HG02588 (cell line): ENCODE measurements around the gene RTKN.
"Not testable (repeated sequence)": the region's sequence is repeated elsewhere in the genome, so short reads cannot be mapped to it uniquely, and the experiment has no call there.

Experiments used
- ATAC-seq: cut with Tn5 transposase; IDR thresholded peaks from one replicate; pipeline ENCODE4 v1.9.1; 2021; ENCODE audit warnings: mild to moderate bottlenecking, moderate library complexity; ENCODE audit not compliant: unreplicated experiment

RTKN gene

DNA sequence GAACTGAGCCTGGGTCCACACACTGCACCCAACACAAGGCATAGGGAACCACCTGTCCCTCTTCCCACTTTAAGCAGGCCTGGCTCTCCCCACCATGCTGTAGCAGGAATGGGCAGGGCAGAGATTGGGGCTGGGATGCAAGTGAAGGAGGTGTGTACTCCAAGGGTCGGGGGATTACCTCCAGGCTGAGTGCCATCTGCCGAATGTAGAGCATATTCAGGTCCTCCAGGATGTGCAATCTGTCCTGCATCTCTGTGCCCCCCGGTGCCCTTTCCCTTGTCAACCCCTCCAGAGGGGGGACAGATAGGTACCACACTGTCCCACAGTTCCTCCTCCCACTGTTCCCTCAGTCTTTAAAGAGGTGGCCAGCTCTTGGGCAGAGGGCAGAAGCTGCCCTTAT lies 2.4 kb downstream of the RTKN start:
- no peak for ATAC-seq

DNA sequence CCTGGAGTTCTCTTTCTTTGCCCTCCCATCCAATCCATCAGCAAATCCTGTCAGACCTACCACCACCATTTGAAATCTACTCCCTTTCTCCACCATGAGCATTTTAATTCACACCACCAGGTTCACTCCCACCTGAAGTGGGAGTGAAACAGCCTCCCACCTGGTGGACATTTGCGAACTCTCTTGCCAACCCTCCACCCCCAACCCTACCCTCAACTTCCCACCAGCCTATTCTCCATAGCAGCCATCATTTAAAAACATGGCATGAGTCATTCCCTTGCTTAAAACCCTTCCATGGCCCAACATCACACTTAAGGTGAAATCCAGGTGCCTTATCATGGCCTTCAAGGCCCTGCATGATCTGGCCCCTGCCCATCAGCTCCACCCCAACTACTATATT lies 3.5 kb downstream of the RTKN start:
- ATAC-seq, result no peak

- ATAC-seq, result no peak
Observed at GRCh38 chr2:74436848-74437695, 4.7 kb downstream of the RTKN start.

GRCh38 chr2:74436111-74436805 lies 5.5 kb downstream of the RTKN start:
- no peak for ATAC-seq

GRCh38 chr2:74430502-74430901 lies 11.2 kb downstream of the RTKN start:
- ATAC-seq, result no peak

- no peak for ATAC-seq
Observed at GRCh38 chr2:74429487-74430451, 12.0 kb downstream of the RTKN start.

DNA sequence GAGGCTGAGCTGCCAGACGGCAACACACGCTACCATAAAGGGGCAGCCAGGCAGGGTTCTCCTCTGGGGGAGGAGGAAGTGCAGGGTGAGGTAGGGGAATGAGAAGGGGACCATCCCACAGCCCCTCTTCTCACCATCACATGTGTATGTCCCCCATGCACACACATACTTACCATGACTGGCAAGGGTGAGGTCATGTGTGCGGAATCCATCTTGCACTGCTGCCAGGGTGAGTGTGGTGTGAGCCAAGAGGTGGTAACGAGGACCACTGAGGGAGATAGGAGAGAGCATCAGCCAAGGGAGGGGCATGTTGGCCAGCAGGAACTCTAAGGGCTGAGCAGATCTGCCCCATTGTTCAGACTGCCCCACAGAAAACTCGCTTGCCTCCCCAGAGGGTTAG lies 13.1 kb downstream of the RTKN start:
- no peak for ATAC-seq

GRCh38 chr2:74427551-74427950 lies 14.2 kb downstream of the RTKN start:
- ATAC-seq, result no peak

DNA sequence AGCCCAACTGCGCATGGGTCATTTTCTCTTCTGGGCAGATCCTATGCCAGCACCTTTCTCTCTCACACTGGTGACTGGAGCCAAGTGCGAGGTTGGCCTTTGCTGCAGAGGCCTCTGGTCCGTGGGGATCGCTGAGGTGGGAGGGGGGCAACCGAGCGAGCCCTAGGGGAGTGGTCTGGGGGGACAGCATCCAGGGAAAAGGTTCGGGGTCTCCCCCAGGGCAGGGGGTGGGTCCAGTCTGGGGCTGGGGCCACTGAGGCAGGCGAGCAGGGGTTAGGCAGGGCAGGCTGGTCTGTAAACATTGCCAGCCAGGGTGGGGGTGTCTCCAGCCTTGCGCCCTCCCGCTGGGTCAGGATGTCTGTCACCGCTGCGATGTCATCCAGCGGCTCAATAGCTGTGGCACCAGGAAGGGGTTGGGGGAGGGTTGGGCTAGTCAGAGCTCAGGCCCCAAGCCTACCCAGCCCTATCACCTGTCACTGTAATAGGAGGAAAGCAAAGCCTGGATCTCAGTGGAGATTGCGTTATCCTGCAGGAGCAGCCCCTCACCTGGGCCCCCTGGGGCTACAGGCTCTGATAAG lies 15.5 kb downstream of the RTKN start:
- ATAC-seq, result no peak

DNA sequence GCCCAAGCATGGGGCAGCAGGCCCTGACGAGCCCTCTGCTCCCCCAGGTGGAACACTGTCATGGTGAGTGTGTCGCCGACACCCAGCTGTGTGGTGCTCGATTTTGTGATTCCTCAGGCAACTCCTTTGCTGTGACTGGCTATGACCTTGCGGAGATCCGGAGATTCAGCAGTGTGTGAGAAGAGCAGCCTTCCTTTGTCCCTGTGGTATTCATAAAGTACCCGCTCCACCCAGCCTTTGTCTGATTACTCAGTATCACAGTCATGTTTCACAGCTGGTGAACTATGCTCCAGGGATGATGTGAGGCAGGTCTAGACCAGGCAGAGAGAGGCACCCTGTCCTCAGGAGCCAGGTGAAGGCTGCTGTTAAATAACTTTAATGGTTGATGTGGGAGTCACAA lies 16.2 kb downstream of the RTKN start:
- no peak for ATAC-seq

DNA sequence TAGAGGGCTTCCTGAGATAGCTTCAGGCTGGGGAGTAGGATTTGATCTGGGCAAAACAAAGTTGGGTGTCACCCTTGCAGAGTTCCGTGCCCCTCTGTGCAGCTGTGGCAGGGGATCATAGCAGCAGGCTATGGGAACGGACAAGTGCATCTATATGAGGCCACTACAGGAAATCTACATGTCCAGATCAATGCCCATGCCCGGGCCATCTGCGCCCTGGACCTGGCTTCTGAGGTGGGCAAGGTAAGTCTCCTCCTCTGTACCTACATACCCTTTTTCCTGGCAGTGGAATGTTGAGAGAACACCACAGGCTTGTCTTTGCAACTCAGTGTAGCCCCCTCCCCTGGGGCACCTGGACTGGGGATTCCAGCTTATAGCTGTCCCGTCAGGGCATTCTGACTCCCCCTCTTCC lies 16.7 kb downstream of the RTKN start:
- no peak for ATAC-seq

DNA sequence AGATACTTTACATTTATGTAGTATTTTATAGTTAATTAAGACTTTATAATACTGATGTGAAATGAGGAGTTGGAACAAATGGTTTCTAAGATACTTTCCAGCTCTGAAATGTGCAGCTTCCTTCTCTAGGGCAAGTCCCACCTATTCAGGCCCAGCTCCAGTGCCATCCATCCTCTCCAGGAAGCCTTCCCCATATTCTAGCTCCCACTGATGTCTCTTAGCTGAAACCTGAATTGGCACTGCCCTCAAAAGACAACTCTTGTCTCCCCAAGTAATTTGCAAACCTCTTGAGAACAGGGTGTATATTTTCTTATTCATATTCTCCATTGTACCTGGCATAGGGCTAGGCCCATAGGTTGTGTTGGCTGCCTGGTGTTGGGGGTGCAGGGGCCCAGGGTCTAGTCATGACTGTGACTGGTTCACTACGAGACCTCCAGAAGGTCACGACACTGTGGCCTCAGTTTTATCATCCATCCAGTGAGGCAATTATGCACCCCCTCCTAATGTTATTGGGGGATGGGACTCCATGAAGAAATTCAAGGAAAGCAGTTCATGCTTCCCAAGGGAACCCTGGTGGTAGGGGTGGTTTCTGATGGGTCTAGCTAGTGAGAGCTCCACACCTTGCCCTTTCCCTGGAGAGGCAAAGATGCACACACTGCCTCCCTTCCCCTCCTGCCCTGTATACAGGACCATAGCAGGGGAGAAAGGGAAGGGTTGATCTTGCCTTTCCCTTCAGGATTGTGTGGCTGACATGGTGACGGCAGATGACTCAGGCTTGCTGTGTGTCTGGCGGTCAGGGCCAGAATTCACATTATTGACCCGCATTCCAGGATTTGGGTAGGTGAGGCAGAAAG lies 17.4 kb downstream of the RTKN start:
- ATAC-seq, result no peak

GRCh38 chr2:74423231-74424095 lies 18.3 kb downstream of the RTKN start:
- no peak for ATAC-seq

DNA sequence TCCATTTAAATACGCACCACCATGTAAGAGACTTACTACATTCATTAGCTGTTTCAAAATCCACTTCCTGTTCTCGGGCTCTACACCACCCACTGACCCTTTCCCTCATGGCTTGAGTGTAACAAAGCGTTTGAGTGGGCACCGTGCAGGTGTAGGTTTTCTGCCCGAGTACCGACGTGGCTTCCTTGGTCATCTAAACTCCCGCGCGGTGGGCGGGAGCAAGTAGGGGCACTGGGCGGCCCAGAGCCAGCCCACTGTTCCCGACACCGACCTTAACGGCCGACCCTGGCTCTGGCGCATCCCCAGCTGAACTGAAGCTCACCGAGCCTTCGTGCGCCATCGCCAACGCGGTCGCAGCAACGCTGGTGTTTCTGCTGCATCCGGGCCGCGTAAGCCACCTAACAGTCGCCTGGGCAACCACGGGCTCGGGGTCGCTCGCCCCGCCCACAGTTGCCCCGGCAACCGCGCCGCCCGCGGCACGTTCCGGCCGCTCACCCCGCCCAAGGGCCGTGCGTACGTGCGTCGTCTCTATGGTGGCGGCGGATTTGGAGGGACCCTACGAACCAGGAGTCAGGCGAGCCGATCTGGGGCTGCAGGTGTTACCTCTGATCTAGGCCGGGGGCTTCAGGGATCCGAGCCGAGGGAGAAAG lies 20.4 kb downstream of the RTKN start, which contains the start of the genes C2orf81 and WDR54:
C2orf81 (minus strand) TSS at position 399 of the 650 bp plus-strand sequence; CDS start at position 340, 59 bp downstream.
WDR54 (plus strand) TSS at position 510 of the 650 bp plus-strand sequence. CDS start 424 bp downstream, outside the sequence.
- ATAC-seq, result peak; percentile 90

GRCh38 chr2:74420443-74421103 lies 21.2 kb downstream of the RTKN start:
- not testable (repeated sequence) for ATAC-seq

DNA sequence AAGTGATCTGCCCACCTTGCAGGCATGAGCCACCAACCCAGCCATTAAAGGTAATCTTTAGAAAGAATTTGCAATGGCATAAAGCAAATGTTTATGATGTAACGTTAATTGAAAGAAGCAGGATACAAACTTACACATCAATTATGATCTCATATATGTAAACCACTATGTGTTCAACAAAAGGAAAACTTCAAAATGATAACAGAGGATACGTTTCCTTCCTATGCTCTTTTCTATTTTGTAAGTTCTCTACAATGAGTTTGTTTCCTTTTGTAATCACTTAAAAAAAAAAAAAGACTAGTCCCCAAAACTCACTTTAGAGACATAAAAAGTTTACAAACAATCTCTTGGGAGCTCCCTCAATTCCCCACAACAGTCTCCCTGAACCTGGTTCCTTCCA lies 21.7 kb downstream of the RTKN start:
- no peak for ATAC-seq

- no peak for ATAC-seq
Observed at GRCh38 chr2:74419345-74419744, 22.4 kb downstream of the RTKN start.

DNA sequence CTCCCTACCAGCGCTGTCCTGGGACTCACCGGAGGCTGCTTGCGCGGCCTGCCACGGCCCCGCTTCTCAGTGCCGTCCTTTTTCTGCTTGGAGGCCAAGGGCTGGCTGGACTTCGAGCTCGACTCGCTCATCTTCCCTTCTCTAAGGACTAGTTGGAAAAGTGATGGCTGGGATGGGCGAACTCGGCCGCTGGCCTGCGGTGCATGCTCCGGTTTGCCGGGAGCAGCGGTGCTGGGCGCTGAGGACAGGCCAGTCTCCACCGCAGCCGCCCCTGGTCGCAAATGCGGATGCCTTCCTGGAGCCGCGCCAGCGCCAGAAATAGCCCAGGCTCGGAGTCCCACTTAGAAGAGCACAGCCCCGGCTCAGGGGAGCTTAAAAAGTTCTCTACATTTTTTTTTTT lies 23.4 kb downstream of the RTKN start:
- ATAC-seq, result no peak
